K562 (cell line): ENCODE data around the gene UAP1. TPM values are rescaled to one million over a fixed set of nuclear protein-coding genes. Genes with fewer than 3 reads are reported as not detected.

Source experiments
- ATAC-seq: fragments of 200-7000 bp; cut with Tn5 transposase; 3 replicates; pipeline ENCODE4 v1.9.1; 2020; ENCODE audit warnings: moderate library complexity
- BruUV-seq: library from RNA; stranded (reverse); fragments of 400-500 nt; replicated peaks from 2 replicates; lab custom pipeline; 2021; lab: Mats Ljungman, UMichigan
- CTCF ChIA-PET: fragments of 300-600 bp; formaldehyde crosslinking; extraction: SDS; loops from one replicate; lab custom pipeline; 2021; ENCODE audit warnings: low intra/inter-chr PET ratio; lab: Yijun Ruan, JAX
- POLR2A ChIA-PET: fragments of 300-600, 350-650 bp; sonication (Branson Sonifier 250); formaldehyde crosslinking; extraction: SDS; loops from one replicate; lab custom pipeline; 2021; ENCODE audit warnings: antibody characterized with exemption, inconsistent platforms; lab: Yijun Ruan, JAX
- DNase-seq, 4 experiments: peaks; one replicate each; pipeline versions ENCODE4 v3.0.0 to v3.0.0-alpha.2; 2011 to 2018; ENCODE audit warnings: low spot score in 3 of 4, mixed read lengths in 3 of 4; ENCODE audit errors: extremely low read depth in 1 of 4
- FAIRE-seq: peaks from 2 replicates; lab custom pipeline; 2011; peaks lifted over from hg19 to GRCh38; lab: Jason Lieb, UNC
- H2AFZ ChIP-seq: 2 replicates; pipeline ENCODE4 v1.6.0; 2011; ENCODE audit warnings: low read depth, low read length, control low read depth, inconsistent platforms
- H3K27ac ChIP-seq: fragments of 200-600 bp; 3 replicates; pipeline ENCODE4 v1.8.0; 2011; ENCODE audit warnings: low read depth, mild to moderate bottlenecking, control low read depth, inconsistent platforms, low read length, moderate library complexity, mixed read lengths; ENCODE audit errors: extremely low read depth
- H3K27me3 ChIP-seq, 2 experiments: fragments of 300-600 bp in 1 of 2; 2 replicates in 1 of 2; 3 replicates in 1 of 2; pipeline versions ENCODE4 v1.6.0 to v1.8.0; 2011; ENCODE audit warnings: inconsistent platforms in 2 of 2, low read length in 2 of 2, mild to moderate bottlenecking in 1 of 2, mixed read lengths in 1 of 2, moderate library complexity in 1 of 2; ENCODE audit not compliant: control insufficient read depth in 2 of 2, insufficient read depth in 2 of 2
- H3K36me3 ChIP-seq: fragments of 300-600 bp; 3 replicates; pipeline ENCODE4 v1.8.0; 2011; ENCODE audit warnings: mild to moderate bottlenecking, low read length, inconsistent platforms; ENCODE audit not compliant: control insufficient read depth, insufficient read depth
- H3K4me1 ChIP-seq, 2 experiments: fragments of 200-600 bp in 1 of 2; replicated peaks in 1 of 2; 2 replicates in 1 of 2; 3 replicates in 1 of 2; pipeline versions ENCODE4 v1.5.1 to v1.8.0; 2011; ENCODE audit warnings: inconsistent platforms in 2 of 2, low read length in 2 of 2, mild to moderate bottlenecking in 1 of 2, mixed read lengths in 1 of 2, moderate library complexity in 1 of 2; ENCODE audit not compliant: control insufficient read depth in 2 of 2, insufficient read depth in 2 of 2
- H3K4me2 ChIP-seq: 2 replicates; pipeline ENCODE4 v1.6.1; 2011; ENCODE audit warnings: low read length, control low read depth, inconsistent platforms, mixed read lengths; ENCODE audit not compliant: insufficient read depth
- H3K4me3 ChIP-seq: fragments of 200-600 bp; sonication (generic), shearing (Covaris generic); 2 replicates; pipeline ENCODE4 v1.5.1; 2016; ENCODE audit warnings: control low read depth, inconsistent platforms
- H3K79me2 ChIP-seq: fragments of 200-600 bp; 3 replicates; pipeline ENCODE4 v1.8.0; 2011; ENCODE audit warnings: low read length, inconsistent platforms; ENCODE audit not compliant: control insufficient read depth, insufficient read depth
- H3K9ac ChIP-seq, 2 experiments: 2 replicates each; pipeline versions ENCODE4 v1.6.0 to v1.6.1; 2011; ENCODE audit warnings: low read depth in 2 of 2, low read length in 2 of 2, control low read depth in 1 of 2, inconsistent platforms in 1 of 2, mild to moderate bottlenecking in 1 of 2, mixed read lengths in 1 of 2; ENCODE audit not compliant: insufficient read depth in 1 of 2
- H3K9me1 ChIP-seq: one replicate; pipeline ENCODE4 v1.6.0; 2011; ENCODE audit warnings: inconsistent platforms, mild to moderate bottlenecking, low read length, moderate library complexity; ENCODE audit not compliant: control insufficient read depth, insufficient read depth
- H3K9me3 ChIP-seq: replicated peaks from 2 replicates; pipeline ENCODE4 v1.5.1; 2011; ENCODE audit warnings: low read depth, low read length, inconsistent platforms; ENCODE audit not compliant: control insufficient read depth, insufficient read depth
- H4K20me1 ChIP-seq: replicated peaks from 2 replicates; pipeline ENCODE4 v1.6.1; 2011; ENCODE audit warnings: low read length, inconsistent platforms, mixed read lengths; ENCODE audit not compliant: control insufficient read depth, insufficient read depth
- EZH2 ChIP-seq: IDR thresholded peaks from 2 replicates; pipeline ENCODE4 v1.6.1; 2012; ENCODE audit warnings: low read depth, mild to moderate bottlenecking, inconsistent platforms, low read length, borderline replicate concordance
- IRF2 ChIP-seq: sonication (generic); formaldehyde crosslinking; IDR thresholded peaks from 2 replicates; pipeline ENCODE4 v1.8.1; 2022; ENCODE audit warnings: mild to moderate bottlenecking, missing genetic modification reagents
- NEUROD1 ChIP-seq: fragments of 150-350 bp; IDR thresholded peaks from 2 replicates; pipeline ENCODE4 v1.6.1; 2014; ENCODE audit warnings: borderline replicate concordance, low read length, low read depth; ENCODE audit not compliant: partially characterized antibody
- SMAD1 ChIP-seq: fragments of 150-350 bp; IDR thresholded peaks from 2 replicates; pipeline ENCODE4 v1.6.1; 2014; ENCODE audit warnings: low read length, low read depth; ENCODE audit not compliant: partially characterized antibody
- ZNF518B ChIP-seq: fragments of 250-450 bp; sonication (Bioruptor Pico); IDR thresholded peaks from 2 replicates; pipeline ENCODE4 v1.5.0; 2021; ENCODE audit warnings: mild to moderate bottlenecking, moderate library complexity
- WGBS: fragments of 100-300 bp; shearing (Covaris generic); methylation state at CpG from one replicate; pipeline ENCODE4 v1.1.6; 2016; ENCODE audit warnings: low coverage, mixed read lengths; ENCODE audit not compliant: insufficient coverage; ENCODE audit errors: missing lambda C conversion rate; 5-methylcytosine and 5-hydroxymethylcytosine counted together
- in situ Hi-C: fragments of 300-500 bp; cut with MboI; formaldehyde crosslinking; loops from 4 replicates; pipeline ENCODE4 v1.15.0; 2018; ENCODE audit warnings: inconsistent platforms, mixed read lengths
- intact Hi-C: fragments of 100-400 bp; cut with micrococcal nuclease; formaldehyde crosslinking; loops from 2 replicates; pipeline ENCODE4 v1.14.2; 2022
- polyA plus RNA-seq, 8 experiments: library from polyadenylated mRNA; depleted of rRNA in 4 of 8; stranded (reverse) in 5 of 8; unstranded in 3 of 8; fragments of >200 nt; fragmentation: Nextera tagmentation in 2 of 8; fragmentation: Illumina TruSeq in 1 of 8; extraction: Ambion mirVana in 2 of 8; extraction: Trizol in 1 of 8; gene quantifications; 2 replicates each; pipeline versions ENCODE4 v1.2.1 to v1.2.3, GENCODE V29; 2011 to 2014; ENCODE audit warnings: inconsistent platforms in 1 of 8, missing spikeins in 1 of 8
- total RNA-seq, 7 experiments: library from RNA; depleted of rRNA in 6 of 7; stranded (reverse); fragments of >200 nt in 6 of 7; fragmentation: Illumina TruSeq in 2 of 7; extraction: Trizol in 2 of 7; gene quantifications; 2 replicates each; pipeline versions ENCODE4 v1.2.1 to v1.2.3, GENCODE V29; 2011 to 2021; ENCODE audit warnings: low replicate concordance in 1 of 7
- TF ChIP-seq, protein P1 (sequence below): fragments of 450-650 bp; conservative IDR thresholded peaks from 2 replicates; pipeline ENCODE4 v1.6.1; 2016; ENCODE audit warnings: missing genetic modification characterization, low read depth, mild to moderate bottlenecking, missing compliant biosample characterization, moderate library complexity

UAP1 gene
- total and polyA plus RNA-seq, 9 of the 15 experiments (the other 6 are each of a cell fraction or from before 2014, with no cell fraction given) = 182 to 317 (median 213) TPM

DNA sequence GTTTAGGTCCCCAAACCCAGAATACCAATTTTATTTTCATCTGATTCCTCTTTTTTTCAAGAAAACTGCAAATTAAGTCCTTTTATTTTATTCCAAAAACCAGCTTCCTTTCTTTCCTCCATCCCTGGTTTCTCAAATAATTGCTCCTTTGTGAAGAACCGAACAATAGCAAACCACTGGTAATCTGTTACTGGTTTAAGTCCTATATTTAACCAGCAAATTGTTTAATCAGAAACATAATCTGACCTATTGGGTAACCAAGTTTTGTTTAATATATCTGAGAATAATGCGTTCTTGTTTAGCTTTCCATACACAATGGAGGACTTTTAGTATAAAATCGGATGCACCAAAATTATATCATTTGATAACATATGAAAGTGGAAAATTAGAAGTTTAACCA lies 57.6 kb downstream of the UAP1 start:
- H3K9ac ChIP-seq = no peak overlapping the region
- H3K9me1 ChIP-seq = no peaks in the 10 kb centered on the region
- H3K4me3 ChIP-seq = no peak overlapping the region
- ATAC-seq = no peak
- H3K36me3 ChIP-seq = no peaks in the 10 kb centered on the region
- H3K4me1 ChIP-seq = no peaks in the 10 kb centered on the region
- no peaks in the 10 kb centered on the region for H3K27me3 ChIP-seq
- H3K27ac ChIP-seq = no peak overlapping the region
- H3K9me3 ChIP-seq = peaks cover 7% of the 10 kb centered on the region; the same call in 1 of the 2 replicates
- WGBS = 54% methylated on average over 3 of the region's 3 CpGs
- ChIA-PET CTCF (no interaction called here), POLR2A (no interaction called here)
- no peak for DNase-seq
- H4K20me1 ChIP-seq = no peaks in the 10 kb centered on the region
- TF ChIP-seq, protein P1, sequence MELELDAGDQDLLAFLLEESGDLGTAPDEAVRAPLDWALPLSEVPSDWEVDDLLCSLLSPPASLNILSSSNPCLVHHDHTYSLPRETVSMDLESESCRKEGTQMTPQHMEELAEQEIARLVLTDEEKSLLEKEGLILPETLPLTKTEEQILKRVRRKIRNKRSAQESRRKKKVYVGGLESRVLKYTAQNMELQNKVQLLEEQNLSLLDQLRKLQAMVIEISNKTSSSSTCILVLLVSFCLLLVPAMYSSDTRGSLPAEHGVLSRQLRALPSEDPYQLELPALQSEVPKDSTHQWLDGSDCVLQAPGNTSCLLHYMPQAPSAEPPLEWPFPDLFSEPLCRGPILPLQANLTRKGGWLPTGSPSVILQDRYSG (tag) = no peak
- no peak for TF ChIP-seq NEUROD1
- no peak for TF ChIP-seq ZNF518B (CRISPR knock-in tag)
- TF ChIP-seq IRF2 (CRISPR knock-in tag) = no peak
- TF ChIP-seq EZH2 = no peak
- TF ChIP-seq SMAD1 = no peak
- intact Hi-C loops = loop anchor here (10.0 kb wide), 1 partner anchor 264 kb away; no protein-coding TSS in a partner anchor
- no TSS peak for BruUV-seq
- no peak for FAIRE-seq
- H3K4me2 ChIP-seq = no peak overlapping the region
- no peak overlapping the region for H2AFZ ChIP-seq
- no peaks in the 10 kb centered on the region for H3K79me2 ChIP-seq
- in situ Hi-C loops = no loop called here
